Heart right ventricle (tissue), 16 donors: ENCODE results near the gene TRIM56. TPM values are rescaled to one million over a fixed set of nuclear protein-coding genes. Genes with fewer than 3 reads are reported as not detected.
"Not testable (repeated sequence)": the region's sequence is repeated elsewhere in the genome, so short reads cannot be mapped to it uniquely, and the experiment has no call there.

Experiments
- ATAC-seq, 8 donors: fragments of 200-7000 bp; cut with Tn5 transposase; one replicate each; pipeline ENCODE4 v1.9.1; 2020; ENCODE audit warnings: mild to moderate bottlenecking in 8 of 8, moderate library complexity in 8 of 8, moderate number of reproducible peaks in 1 of 8
- DNase-seq, 2 donors: peaks; one replicate each; pipeline ENCODE4 v3.0.0-alpha.2; 2020
- H3K27ac ChIP-seq, 10 donors: fragments of 200-600 bp; sonication (generic) in 2 of 10; one replicate each; pipeline versions ENCODE4 v1.5.0 to v1.8.0; 2020 to 2022; ENCODE audit warnings: mild to moderate bottlenecking in 3 of 10
- H3K27me3 ChIP-seq, 7 donors: fragments of 200-600 bp; one replicate each; pipeline ENCODE4 v1.8.0; 2021 to 2022; ENCODE audit warnings: mild to moderate bottlenecking in 2 of 7
- H3K36me3 ChIP-seq, 9 donors: fragments of 200-600 bp; sonication (generic) in 1 of 9; one replicate each; pipeline versions ENCODE4 v1.5.0 to v1.8.0; 2020 to 2022; ENCODE audit warnings: mild to moderate bottlenecking in 2 of 9
- H3K4me1 ChIP-seq, 9 donors: fragments of 200-600 bp; sonication (generic) in 1 of 9; one replicate each; pipeline versions ENCODE4 v1.5.0 to v1.8.0; 2020 to 2022; ENCODE audit warnings: mild to moderate bottlenecking in 4 of 9
- H3K4me3 ChIP-seq, 10 donors: fragments of 200-600 bp; sonication (generic) in 2 of 10; one replicate each; pipeline versions ENCODE4 v1.5.0 to v1.8.0; 2020 to 2022; ENCODE audit warnings: mild to moderate bottlenecking in 7 of 10, moderate library complexity in 2 of 10
- H3K9me3 ChIP-seq, 11 donors: fragments of 200-600 bp in 10 of 11; sonication (generic) in 2 of 11; one replicate each; pipeline versions ENCODE4 v1.5.0 to v1.8.0; 2013 to 2022; ENCODE audit warnings: mild to moderate bottlenecking in 2 of 11, control low read depth in 1 of 11, moderate library complexity in 1 of 11
- CTCF ChIP-seq, 9 donors: fragments of 200-600 bp; sonication (generic) in 2 of 9; IDR thresholded peaks; one replicate each; pipeline versions ENCODE4 v1.5.0 to v1.8.0; 2021 to 2022; ENCODE audit warnings: antibody characterized with exemption in 9 of 9, mild to moderate bottlenecking in 5 of 9, moderate library complexity in 1 of 9
- WGBS, 2 donors: extraction: QIAGEN DNeasy Blood & Tissue Kit; methylation state at CpG; one replicate each; pipeline ENCODE4 v1.1.7; 2013; ENCODE audit warnings: inconsistent platforms in 1 of 2; 5-methylcytosine and 5-hydroxymethylcytosine counted together
- intact Hi-C, 10 donors: fragments of 100-400 bp; cut with DNase I; formaldehyde crosslinking; loops; one replicate each; pipeline versions ENCODE4 v1.11.1 to v1.14.2; 2022
- polyA plus RNA-seq, 2 donors: library from polyadenylated mRNA; stranded (reverse); fragments of 200-250 nt; gene quantifications; one replicate each; pipeline ENCODE4 v1.2.3, GENCODE V29; 2013
- total RNA-seq, 10 donors: library from RNA; stranded (reverse); fragmentation: NEBNext Ultra II Directional in 3 of 10; extraction: Animal tissue kit (Norgen Biotek cat#: 25700) in 3 of 10; gene quantifications; one replicate each; pipeline versions ENCODE4 v1.2.1 to v1.2.4, GENCODE V29; 2021 to 2023
- donor health status: Arrhythmogenic right ventricular cardiomyopathy.
- donor health status: ischemic (EF 13 %, LVEDD 7.1; RV severe dilation, severe dysfunction).
- donor health status: healthy with polysubstance abuse.
- donor health status: DM: no; HTN: yes; CAD: no.
- donor health status: DM: no; HTN: no; CAD: no.
- donor health status: ischemic (EF 25% LVEDD 6.9; RV normal size, moderate dysfunction).
- donor health status: ischemic (EF 25% LVEDD 5.7; RV mildly dilated, moderate dysfunction).
- donor health status: healthy.
- donor health status: DM: yes; HTN: yes; CAD: no.
- donor health status: Ischemic cardiomyopathy.
- donor health status: ischemic (EF 35%, LVEDD 5.7; RV mildly dilated, moderate dysfunction).
- donor health status: nonischemic (EF 11% LVEDD 7.7; RV severe dilation, severe dysfunction).
- donor health status: DM: yes; HTN: yes; CAD: no.
- donor health status: PGD.
- donor health status: ischemic (EF 29% LVEDD 5.4; RV normal size, mild dysfunction).
- donor health status: nonischemic (EF 23%, LVEDD 6.1; RV moderate dilation, normal function).

The TRIM56 gene
- total and polyA plus RNA-seq, 12 donors, result 5.8 to 28.4 (median 15.5) TPM

GRCh38 chr7:101087334-101088068 lies 2.2 kb downstream of the TRIM56 start:
- TF ChIP-seq CTCF (IDR thresholded peaks at IDR 0.05), result no peak
- Histone ChIP-seq H3K4me1 (peaks cover 0 to 50% (median 33%) of the 10 kb centered on the region in 9 donors), H3K27me3 (no peaks in the 10 kb centered on the region), H3K4me3 (no peak overlapping the region), H3K27ac (peak overlapping the region in 1 of 10 donors; percentile 98), H3K36me3 (peaks cover 0 to 49% (median 22%) of the 10 kb centered on the region in 9 donors), H3K9me3 (no peaks in the 10 kb centered on the region)
- 95% methylated on average over 41 to 45 of the region's 45 CpGs for WGBS, 2 donors
- DNase-seq (no peak), ATAC-seq (no peak)
- intact Hi-C loops, result loop anchor here in 1 of 10 donors (5.0 kb wide), 1 partner anchor 40 kb away; the partner anchor contains the start of gene SERPINE1

- no peak for DNase-seq
- Histone ChIP-seq H3K9me3 (no peaks in the 10 kb centered on the region), H3K4me1 (peaks cover 0 to 50% (median 33%) of the 10 kb centered on the region in 9 donors), H3K27me3 (no peaks in the 10 kb centered on the region), H3K4me3 (no peak overlapping the region), H3K27ac (no peak overlapping the region), H3K36me3 (peaks cover 0 to 49% (median 22%) of the 10 kb centered on the region in 9 donors)
- intact Hi-C loops, result loop anchor here in 1 of 10 donors (5.0 kb wide), 1 partner anchor 39 kb away; the partner anchor contains the start of gene SERPINE1
- no peak for TF ChIP-seq CTCF (IDR thresholded peaks at IDR 0.05)
- no peak for ATAC-seq
- WGBS, 2 donors, result 95 to 96% methylated on average over 21 of the region's 21 CpGs
These were observed 2.8 kb downstream of the TRIM56 start for GRCh38 chr7:101088069-101088425.

DNA sequence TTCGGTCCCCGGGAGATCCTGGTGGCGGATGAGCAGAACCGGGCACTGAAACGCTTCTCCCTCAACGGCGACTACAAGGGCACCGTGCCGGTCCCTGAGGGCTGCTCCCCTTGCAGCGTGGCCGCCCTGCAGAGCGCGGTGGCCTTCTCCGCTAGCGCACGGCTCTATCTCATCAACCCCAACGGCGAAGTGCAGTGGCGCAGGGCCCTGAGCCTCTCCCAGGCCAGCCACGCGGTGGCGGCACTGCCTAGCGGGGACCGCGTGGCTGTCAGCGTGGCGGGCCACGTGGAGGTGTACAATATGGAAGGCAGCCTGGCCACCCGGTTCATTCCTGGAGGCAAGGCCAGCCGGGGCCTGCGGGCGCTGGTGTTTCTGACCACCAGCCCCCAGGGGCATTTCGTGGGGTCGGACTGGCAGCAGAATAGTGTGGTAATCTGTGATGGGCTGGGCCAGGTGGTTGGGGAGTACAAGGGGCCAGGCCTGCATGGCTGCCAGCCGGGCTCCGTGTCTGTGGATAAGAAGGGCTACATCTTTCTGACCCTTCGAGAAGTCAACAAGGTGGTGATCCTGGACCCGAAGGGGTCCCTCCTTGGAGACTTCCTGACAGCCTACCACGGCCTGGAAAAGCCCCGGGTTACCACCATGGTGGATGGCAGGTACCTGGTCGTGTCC lies 3.7 kb downstream of the TRIM56 start:
- H3K27ac ChIP-seq, result no peak overlapping the region
- TF ChIP-seq CTCF (IDR thresholded peaks at IDR 0.05), result no peak
- peaks cover 0 to 57% (median 33%) of the 10 kb centered on the region in 9 donors for H3K4me1 ChIP-seq
- DNase-seq (no peak), ATAC-seq (no peak)
- intact Hi-C loops, result loop anchor here in 1 of 10 donors (5.0 kb wide), 1 partner anchor 38 kb away; the partner anchor contains the start of gene SERPINE1
- no peak overlapping the region for H3K4me3 ChIP-seq
- no peaks in the 10 kb centered on the region for H3K9me3 ChIP-seq
- H3K27me3 ChIP-seq, result no peaks in the 10 kb centered on the region
- 95 to 97% methylated on average over 41 of the region's 41 CpGs for WGBS, 2 donors
- H3K36me3 ChIP-seq, result peaks cover 0 to 49% (median 22%) of the 10 kb centered on the region in 9 donors

GRCh38 chr7:101089876-101090275 lies 4.6 kb downstream of the TRIM56 start:
- no peaks in the 10 kb centered on the region for H3K27me3 ChIP-seq
- no peak for ATAC-seq

GRCh38 chr7:101092266-101092905 lies 7.1 kb downstream of the TRIM56 start:
- intact Hi-C loops, DNase-seq, H3K9me3 ChIP-seq, H3K4me3 ChIP-seq, ATAC-seq, H3K27me3 ChIP-seq, H3K27ac ChIP-seq: not testable (repeated sequence)
- peaks cover 0 to 45% (median 16%) of the 10 kb centered on the region in 9 donors for H3K4me1 ChIP-seq
- H3K36me3 ChIP-seq, result peaks cover 0 to 41% (median 18%) of the 10 kb centered on the region in 9 donors
- WGBS, 2 donors, result 94 to 96% methylated on average over 27 to 51 of the region's 53 CpGs

More at GRCh38 chr7:101089876-101090275, 4.6 kb downstream of the TRIM56 start:
- DNase-seq, result no peak
- Histone ChIP-seq H3K4me3 (no peak overlapping the region), H3K36me3 (peaks cover 0 to 49% (median 22%) of the 10 kb centered on the region in 9 donors), H3K4me1 (peaks cover 0 to 58% (median 32%) of the 10 kb centered on the region in 9 donors), H3K9me3 (no peaks in the 10 kb centered on the region), H3K27ac (no peak overlapping the region)
- intact Hi-C loops, result loop anchor here in 1 of 10 donors (5.0 kb wide), 1 partner anchor 37 kb away; the partner anchor contains the start of gene SERPINE1
- WGBS, 2 donors, result 94 to 95% methylated on average over 9 of the region's 9 CpGs
- TF ChIP-seq CTCF (IDR thresholded peaks at IDR 0.05), result no peak
